ENCODE measurements around the gene ASRGL1. TPM values are rescaled to one million over a fixed set of nuclear protein-coding genes. Genes with fewer than 3 reads are reported as not detected.

The ASRGL1 gene
- total and polyA plus RNA-seq, 8 donors, result 2.9 to 82.0 (median 35.3) TPM

DNA sequence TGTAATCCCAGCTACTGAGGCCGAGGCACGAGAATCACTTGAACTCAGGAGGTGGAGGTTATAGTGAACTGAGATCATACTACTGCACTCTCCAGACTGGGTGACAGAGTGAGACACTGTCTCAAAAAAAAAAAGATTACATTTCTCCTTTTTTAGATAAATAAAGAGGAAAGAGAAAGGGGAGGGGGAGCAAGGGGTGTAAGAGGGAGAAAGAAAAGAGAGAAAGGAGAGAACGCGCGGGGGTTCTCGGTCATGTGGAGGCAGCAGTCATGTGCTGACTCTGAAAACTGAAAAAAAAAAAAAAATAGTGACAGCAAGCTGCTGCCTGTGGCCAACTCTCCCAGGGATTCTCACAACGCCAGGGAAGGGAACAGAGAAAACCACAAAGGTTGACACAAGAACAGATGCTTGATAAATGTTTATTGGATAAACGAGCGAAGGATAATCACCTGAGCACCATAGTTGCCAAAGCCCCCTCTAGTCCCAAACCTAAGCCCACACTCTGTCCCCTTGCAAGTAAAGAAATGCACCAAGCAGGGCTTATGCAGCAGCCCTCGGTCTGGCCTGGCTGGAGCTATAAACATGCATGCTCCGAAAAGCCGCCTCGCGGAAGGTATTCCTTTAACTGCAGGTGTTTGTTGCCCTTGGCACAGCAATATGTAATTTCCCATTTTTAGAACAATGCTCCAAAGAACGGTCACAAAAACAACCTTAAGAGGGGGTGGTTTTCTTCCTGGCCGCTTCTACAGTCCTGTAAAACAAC lies 96.1 kb downstream of the ASRGL1 start:
- no peak for DNase-seq
- Histone ChIP-seq H3K27ac (peak overlapping the region in 4 of 5 donors; percentile 44 to 81 (median 64)), H3K9me3 (no peaks in the 10 kb centered on the region), H3K36me3 (no peaks in the 10 kb centered on the region), H3K27me3 (no peaks in the 10 kb centered on the region), H3K4me1 (peaks cover 14 to 53% (median 35%) of the 10 kb centered on the region in 4 donors), H3K4me3 (no peak overlapping the region)
- intact Hi-C loops (cut with DNase I; ENCODE audit: low total_unique reads), result no loop called here
- WGBS, 5 donors, result 43 to 64% (median 52%) methylated on average over 16 of the region's 16 CpGs
- TF ChIP-seq POLR2AphosphoS5 (IDR thresholded peaks at IDR 0.05) (no peak), EP300 (IDR thresholded peaks at IDR 0.05) (no peak), POLR2A (IDR thresholded peaks at IDR 0.05) (no peak)
- TF ChIP-seq, protein P1, sequence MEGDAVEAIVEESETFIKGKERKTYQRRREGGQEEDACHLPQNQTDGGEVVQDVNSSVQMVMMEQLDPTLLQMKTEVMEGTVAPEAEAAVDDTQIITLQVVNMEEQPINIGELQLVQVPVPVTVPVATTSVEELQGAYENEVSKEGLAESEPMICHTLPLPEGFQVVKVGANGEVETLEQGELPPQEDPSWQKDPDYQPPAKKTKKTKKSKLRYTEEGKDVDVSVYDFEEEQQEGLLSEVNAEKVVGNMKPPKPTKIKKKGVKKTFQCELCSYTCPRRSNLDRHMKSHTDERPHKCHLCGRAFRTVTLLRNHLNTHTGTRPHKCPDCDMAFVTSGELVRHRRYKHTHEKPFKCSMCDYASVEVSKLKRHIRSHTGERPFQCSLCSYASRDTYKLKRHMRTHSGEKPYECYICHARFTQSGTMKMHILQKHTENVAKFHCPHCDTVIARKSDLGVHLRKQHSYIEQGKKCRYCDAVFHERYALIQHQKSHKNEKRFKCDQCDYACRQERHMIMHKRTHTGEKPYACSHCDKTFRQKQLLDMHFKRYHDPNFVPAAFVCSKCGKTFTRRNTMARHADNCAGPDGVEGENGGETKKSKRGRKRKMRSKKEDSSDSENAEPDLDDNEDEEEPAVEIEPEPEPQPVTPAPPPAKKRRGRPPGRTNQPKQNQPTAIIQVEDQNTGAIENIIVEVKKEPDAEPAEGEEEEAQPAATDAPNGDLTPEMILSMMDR (IDR thresholded peaks at IDR 0.05), result no peak

DNA sequence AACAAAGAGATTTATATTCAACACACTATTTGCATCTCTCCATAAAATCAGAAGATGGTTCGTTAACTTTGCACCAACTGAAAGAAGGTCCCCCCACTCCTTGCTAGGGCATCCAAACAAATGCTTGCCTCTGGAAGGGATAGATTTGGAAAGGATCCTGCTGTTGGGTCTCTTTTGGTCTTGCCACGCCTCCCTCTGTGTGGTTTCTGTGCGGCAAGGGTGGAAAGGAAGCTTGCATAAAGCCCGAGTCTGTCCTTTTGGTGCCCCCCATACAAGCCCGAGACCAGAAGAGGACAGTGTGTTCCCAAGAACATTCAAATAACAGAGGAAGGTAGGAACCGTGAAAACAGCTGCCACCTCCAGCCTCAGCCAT lies 96.6 kb downstream of the ASRGL1 start:
- no peak overlapping the region for H3K4me3 ChIP-seq

DNA sequence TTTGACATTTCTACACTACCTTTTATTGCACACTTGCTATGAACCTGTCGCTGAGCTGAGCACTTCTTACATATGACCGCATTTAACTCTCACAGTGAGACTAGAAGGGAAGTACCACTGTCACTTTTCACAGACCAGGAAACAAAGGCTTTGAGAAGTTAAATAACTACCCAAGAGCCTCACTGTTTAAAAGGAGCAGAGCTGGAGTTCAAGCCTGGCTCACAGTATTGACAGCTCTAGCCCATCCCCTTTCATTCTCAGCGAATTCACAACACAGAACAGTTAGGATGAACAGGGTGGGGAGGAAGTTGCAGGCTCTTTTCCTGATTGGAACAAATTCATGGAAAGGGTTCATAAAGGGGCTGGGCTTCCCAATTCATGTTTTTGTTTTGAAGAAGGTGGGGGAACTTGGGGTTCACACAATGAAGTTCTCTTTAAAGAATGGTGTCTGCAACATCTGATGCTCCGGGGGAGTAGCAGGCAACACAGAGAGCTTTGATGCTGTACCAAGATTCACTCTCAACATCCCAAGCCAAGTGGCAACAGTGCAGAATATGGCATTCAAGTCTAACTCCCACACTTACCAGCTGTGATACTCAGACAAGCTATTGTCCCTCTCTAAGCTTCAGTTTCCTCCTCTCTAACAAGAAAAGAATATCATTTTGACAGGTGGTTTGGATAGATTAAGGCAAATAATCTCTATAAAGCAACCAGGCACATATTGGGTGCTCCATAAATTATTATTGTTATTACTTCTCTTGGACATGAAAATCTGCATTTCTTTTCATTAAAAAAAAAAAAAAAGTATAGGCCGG lies 98.8 kb downstream of the ASRGL1 start:
- TF ChIP-seq POLR2AphosphoS5 (IDR thresholded peaks at IDR 0.05) (no peak), EP300 (IDR thresholded peaks at IDR 0.05) (no peak), POLR2A (IDR thresholded peaks at IDR 0.05) (no peak)
- TF ChIP-seq, protein P1 (IDR thresholded peaks at IDR 0.05), result no peak
- WGBS, 5 donors, result 61 to 72% (median 67%) methylated on average over 5 of the region's 5 CpGs
- Histone ChIP-seq H3K4me3 (no peak overlapping the region), H3K27me3 (no peaks in the 10 kb centered on the region), H3K36me3 (no peaks in the 10 kb centered on the region), H3K27ac (peak overlapping the region in 2 of 5 donors; percentile 71 to 81), H3K9me3 (no peaks in the 10 kb centered on the region), H3K4me1 (peaks cover 18 to 53% (median 35%) of the 10 kb centered on the region in 4 donors)
- DNase-seq, result no peak
- intact Hi-C loops (cut with DNase I; ENCODE audit: low total_unique reads), result no loop called here

More for the DNA sequence above, 96.6 kb downstream of the ASRGL1 start:
- no peaks in the 10 kb centered on the region for H3K36me3 ChIP-seq
- TF ChIP-seq, protein P1 (IDR thresholded peaks at IDR 0.05), result no peak
- no peak for TF ChIP-seq POLR2A (IDR thresholded peaks at IDR 0.05)
- no peak for TF ChIP-seq EP300 (IDR thresholded peaks at IDR 0.05)
- no peak for TF ChIP-seq POLR2AphosphoS5 (IDR thresholded peaks at IDR 0.05)
- H3K9me3 ChIP-seq, result no peaks in the 10 kb centered on the region
- intact Hi-C loops (cut with DNase I; ENCODE audit: low total_unique reads), result no loop called here
- peaks cover 14 to 53% (median 35%) of the 10 kb centered on the region in 4 donors for H3K4me1 ChIP-seq
- peak overlapping the region in 4 of 5 donors; percentile 44 to 81 (median 64) for H3K27ac ChIP-seq
- no peaks in the 10 kb centered on the region for H3K27me3 ChIP-seq
- WGBS, 5 donors, result 52 to 72% (median 60%) methylated on average over 6 of the region's 6 CpGs
- DNase-seq, result no peak

DNA sequence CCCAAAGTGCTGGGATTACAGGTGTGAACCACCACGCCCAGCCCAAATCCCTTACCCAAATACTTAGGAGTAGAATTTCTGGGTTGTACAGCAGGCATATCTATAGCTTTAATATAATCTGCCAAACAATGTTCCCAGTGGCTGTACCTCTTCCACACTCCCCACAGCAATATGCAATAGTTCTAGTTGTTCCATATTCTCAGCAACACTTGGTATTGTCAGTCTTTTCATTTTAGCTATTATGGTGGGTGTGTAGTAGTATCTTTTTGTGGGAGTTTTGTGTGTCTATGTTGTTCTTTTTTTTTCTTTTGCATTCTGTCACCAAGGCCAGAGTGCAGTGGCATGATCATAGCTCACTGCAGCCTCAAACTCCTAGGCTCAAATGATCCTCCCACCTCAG lies 100.4 kb downstream of the ASRGL1 start:
- Histone ChIP-seq H3K36me3 (no peaks in the 10 kb centered on the region), H3K4me1 (peaks cover 11 to 38% (median 25%) of the 10 kb centered on the region in 4 donors), H3K27ac (peak overlapping the region in 1 of 5 donors; percentile 24), H3K27me3 (no peaks in the 10 kb centered on the region), H3K9me3 (no peaks in the 10 kb centered on the region), H3K4me3 (no peak overlapping the region)
- 43 to 100% (median 84%) methylated on average over 1 of the region's 1 CpG for WGBS, 5 donors
- intact Hi-C loops (cut with DNase I; ENCODE audit: low total_unique reads), result no loop called here
- no peak for DNase-seq
- TF ChIP-seq EP300 (IDR thresholded peaks at IDR 0.05), result no peak
- TF ChIP-seq, protein P1 (IDR thresholded peaks at IDR 0.05), result no peak
- no peak for TF ChIP-seq POLR2A (IDR thresholded peaks at IDR 0.05)
- no peak for TF ChIP-seq POLR2AphosphoS5 (IDR thresholded peaks at IDR 0.05)
